ENCODE data around the gene IGF2. TPM values are rescaled to one million over a fixed set of nuclear protein-coding genes. Genes with fewer than 3 reads are reported as not detected.

IGF2 gene
- total RNA-seq, 1 donor from 2014 or later: 8.8 TPM

- DNase-seq (no peak), ATAC-seq (no peak)
- H3K27me3 ChIP-seq: peaks cover 44% of the 10 kb centered on the region
- intact Hi-C loops (cut with DNase I): no loop called here
- H3K27ac ChIP-seq: no peak overlapping the region
- no peak overlapping the region for H3K4me3 ChIP-seq
- H3K4me1 ChIP-seq: peaks cover 6% of the 10 kb centered on the region
- no peaks in the 10 kb centered on the region for H3K9me3 ChIP-seq
- no peak for TF ChIP-seq CTCF (IDR thresholded peaks at IDR 0.05)
- H3K36me3 ChIP-seq: no peaks in the 10 kb centered on the region
Observed at GRCh38 chr11:2132874-2133240, 6.3 kb downstream of the IGF2 start.

- intact Hi-C loops (cut with DNase I): no loop called here
- Histone ChIP-seq H3K27ac (no peak overlapping the region), H3K27me3 (peaks cover 38% of the 10 kb centered on the region), H3K36me3 (no peaks in the 10 kb centered on the region), H3K4me1 (peaks cover under 1% of the 10 kb centered on the region), H3K9me3 (no peaks in the 10 kb centered on the region), H3K4me3 (no peak overlapping the region)
- no peak for TF ChIP-seq CTCF (IDR thresholded peaks at IDR 0.05)
- ATAC-seq (no peak), DNase-seq (no peak)
Observed at GRCh38 chr11:2132246-2132645, 6.9 kb downstream of the IGF2 start.

- ATAC-seq (no peak), DNase-seq (no peak)
- Histone ChIP-seq H3K4me1 (no peaks in the 10 kb centered on the region), H3K9me3 (no peaks in the 10 kb centered on the region), H3K36me3 (no peaks in the 10 kb centered on the region), H3K27ac (no peak overlapping the region), H3K27me3 (peaks cover 33% of the 10 kb centered on the region), H3K4me3 (no peak overlapping the region)
- intact Hi-C loops (cut with DNase I): no loop called here
- no peak for TF ChIP-seq CTCF (IDR thresholded peaks at IDR 0.05)
Observed at GRCh38 chr11:2131371-2132236, 7.6 kb downstream of the IGF2 start.

GRCh38 chr11:2130881-2131352 is 8.3 kb downstream of the IGF2 start:
- H3K27ac ChIP-seq: no peak overlapping the region
- no peak for ATAC-seq
- no peaks in the 10 kb centered on the region for H3K4me1 ChIP-seq
- no peak for TF ChIP-seq CTCF (IDR thresholded peaks at IDR 0.05)
- DNase-seq: no peak
- no peaks in the 10 kb centered on the region for H3K36me3 ChIP-seq
- intact Hi-C loops (cut with DNase I): no loop called here
- H3K9me3 ChIP-seq: no peaks in the 10 kb centered on the region
- H3K4me3 ChIP-seq: no peak overlapping the region
- H3K27me3 ChIP-seq: peaks cover 26% of the 10 kb centered on the region

- Histone ChIP-seq H3K27me3 (peaks cover 16% of the 10 kb centered on the region), H3K4me3 (no peak overlapping the region), H3K36me3 (no peaks in the 10 kb centered on the region), H3K27ac (no peak overlapping the region), H3K9me3 (no peaks in the 10 kb centered on the region), H3K4me1 (no peaks in the 10 kb centered on the region)
- TF ChIP-seq CTCF (IDR thresholded peaks at IDR 0.05): no peak
- ATAC-seq (no peak), DNase-seq (no peak)
- intact Hi-C loops (cut with DNase I): no loop called here
Observed at GRCh38 chr11:2129699-2130366, 9.4 kb downstream of the IGF2 start.
